GM12892 (cell line): ENCODE data around the gene ICE1.

Experiments
- POLR2A ChIP-seq: IDR thresholded peaks from 2 replicates; pipeline ENCODE4 v1.6.1; 2011; ENCODE audit warnings: low read depth, low read length, control low read depth
- POLR2AphosphoS5 ChIP-seq: IDR thresholded peaks from 2 replicates; pipeline ENCODE4 v1.6.1; 2011; ENCODE audit warnings: low read depth, low read length, control low read depth
- TAF1 ChIP-seq: IDR thresholded peaks from 2 replicates; pipeline ENCODE4 v1.6.1; 2011; ENCODE audit warnings: low read depth, mild to moderate bottlenecking, control low read depth, low read length, borderline replicate concordance

DNA sequence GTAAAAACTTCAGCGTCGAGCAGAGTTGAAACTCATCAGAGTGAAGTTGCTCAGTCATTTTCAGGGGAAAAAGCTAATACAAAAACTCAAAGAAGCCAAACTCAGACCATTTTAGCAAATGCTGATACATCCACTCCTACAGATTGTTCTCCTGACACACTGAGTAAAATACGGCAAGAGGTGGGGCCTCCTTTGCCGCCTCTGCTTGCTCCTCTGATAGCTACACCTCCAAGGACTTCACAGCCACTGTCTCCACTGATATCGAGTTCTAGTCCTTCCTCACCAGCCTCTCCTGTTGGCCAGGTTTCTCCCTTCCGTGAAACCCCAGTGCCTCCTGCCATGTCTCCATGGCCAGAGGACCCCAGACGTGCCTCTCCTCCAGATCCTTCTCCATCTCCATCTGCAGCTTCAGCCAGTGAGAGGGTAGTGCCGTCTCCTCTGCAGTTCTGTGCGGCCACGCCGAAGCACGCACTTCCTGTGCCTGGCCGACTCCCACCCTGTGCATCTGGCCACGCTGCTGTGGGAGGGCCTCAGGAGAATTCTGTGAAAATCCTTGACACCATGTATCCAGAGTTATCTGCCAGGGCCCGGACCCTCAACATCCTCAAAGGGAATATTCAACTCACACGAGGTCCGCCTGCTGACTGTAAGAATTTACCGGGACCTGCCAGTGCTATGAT, 41.7 kb downstream of the ICE1 start:
- no peak for TF ChIP-seq POLR2A
- no peak for TF ChIP-seq POLR2AphosphoS5
- TF ChIP-seq TAF1, result no peak
